Jurkat, Clone E6-1 (cell line): Measurements from ENCODE around the gene MED27.

Source experiments
- DNase-seq: peaks from one replicate; pipeline ENCODE4 v3.0.0-alpha.2; 2011; ENCODE audit warnings: low read depth, low spot score
- H3K4me3 ChIP-seq: 2 replicates; pipeline ENCODE4 v1.5.1; 2011; ENCODE audit warnings: mild to moderate bottlenecking, low read length, control low read depth, moderate library complexity

MED27 gene

DNA sequence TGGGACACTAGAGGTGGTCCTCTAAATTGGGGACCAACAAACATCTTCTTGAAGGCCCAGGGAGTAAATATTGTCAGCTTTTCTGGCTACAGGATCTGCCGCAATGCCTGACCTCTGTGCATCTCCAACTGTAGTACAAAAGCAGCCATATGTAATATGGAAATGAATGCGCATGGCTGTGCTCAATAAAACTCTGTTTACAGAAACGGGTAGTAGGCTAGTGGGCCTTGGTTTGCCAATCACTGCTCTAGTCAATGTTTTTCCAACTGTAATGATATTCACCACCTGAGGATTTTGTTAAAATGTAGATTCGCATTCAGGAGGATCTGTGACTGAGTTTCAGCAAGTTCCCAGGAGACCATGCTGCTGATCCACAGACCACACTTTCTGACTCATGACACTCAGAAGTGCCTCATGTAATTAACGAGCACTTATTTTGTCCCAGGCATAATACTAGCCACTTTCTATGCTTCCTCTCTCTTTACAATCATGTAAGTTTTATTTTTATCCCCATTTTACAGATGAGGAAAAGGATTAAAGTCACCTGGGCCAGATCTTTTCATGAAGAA lies 96.9 kb downstream of the MED27 start:
- DNase-seq: no peak
- no peak overlapping the region for H3K4me3 ChIP-seq

DNA sequence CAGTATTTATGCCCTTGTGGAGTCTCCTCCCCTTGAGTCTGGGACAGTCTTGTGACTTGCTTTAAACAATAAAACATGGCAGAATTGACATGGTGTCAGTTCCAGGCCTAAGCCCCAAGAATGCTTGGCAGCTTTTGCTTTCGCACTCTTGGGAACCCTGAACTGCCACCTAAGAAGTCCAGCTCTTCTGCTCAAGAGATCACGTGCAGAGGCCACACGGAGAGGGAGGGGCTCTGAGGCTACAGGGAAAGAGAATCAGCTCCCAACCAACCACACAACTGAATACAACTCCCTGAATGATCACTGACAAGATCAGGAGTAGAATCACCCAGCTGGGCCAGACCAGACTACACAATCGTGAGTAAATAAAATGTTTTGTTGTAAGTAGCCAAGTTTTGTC lies 97.6 kb downstream of the MED27 start:
- no peak overlapping the region for H3K4me3 ChIP-seq

GRCh38 chr9:131981116-131981776 lies 98.4 kb downstream of the MED27 start:
- H3K4me3 ChIP-seq: no peak overlapping the region
- no peak for DNase-seq

More for the DNA sequence above, 97.6 kb downstream of the MED27 start:
- DNase-seq: no peak

- no peak overlapping the region for H3K4me3 ChIP-seq
- DNase-seq: no peak
Measured at GRCh38 chr9:131980267-131981016, 99.2 kb downstream of the MED27 start.

DNA sequence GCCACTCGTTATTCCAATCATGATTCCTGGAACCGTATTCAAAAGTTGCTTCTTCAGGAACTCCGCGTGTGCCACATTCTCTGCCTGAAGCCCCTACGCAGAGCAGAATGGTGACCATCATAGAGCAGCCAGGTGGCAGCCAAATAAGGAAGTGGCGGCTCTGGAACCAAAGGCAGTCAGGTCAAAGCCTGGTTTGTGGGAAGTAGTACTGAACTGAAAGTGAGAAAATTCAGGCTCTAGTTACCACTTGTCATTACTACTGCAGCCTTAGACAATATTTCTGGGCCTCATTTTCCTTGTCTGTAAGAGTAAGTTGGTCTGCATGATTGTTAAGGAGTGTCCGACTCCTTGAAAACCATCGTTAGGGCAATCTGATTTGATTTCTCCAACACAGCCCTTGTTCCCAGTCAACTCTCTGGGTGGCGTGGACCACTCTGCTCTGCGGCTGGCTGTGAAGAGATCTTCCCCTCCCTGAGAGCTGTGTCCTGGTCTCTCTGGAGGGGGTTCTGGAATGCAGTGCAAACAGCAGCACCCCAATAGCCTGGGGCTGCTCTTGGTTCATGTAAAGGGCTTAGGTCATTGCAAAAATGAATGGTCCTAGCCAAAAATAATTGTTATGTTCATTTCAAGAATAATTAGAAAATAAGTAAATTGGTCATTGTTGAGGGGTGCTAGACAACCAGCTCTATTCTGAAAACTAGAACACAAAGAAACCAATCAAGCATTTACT lies 102.4 kb downstream of the MED27 start:
- DNase-seq: no peak

GRCh38 chr9:131976157-131977108 lies 103.2 kb downstream of the MED27 start:
- DNase-seq: no peak
- H3K4me3 ChIP-seq: no peak overlapping the region

More for the DNA sequence above, 102.4 kb downstream of the MED27 start:
- no peak overlapping the region for H3K4me3 ChIP-seq

DNA sequence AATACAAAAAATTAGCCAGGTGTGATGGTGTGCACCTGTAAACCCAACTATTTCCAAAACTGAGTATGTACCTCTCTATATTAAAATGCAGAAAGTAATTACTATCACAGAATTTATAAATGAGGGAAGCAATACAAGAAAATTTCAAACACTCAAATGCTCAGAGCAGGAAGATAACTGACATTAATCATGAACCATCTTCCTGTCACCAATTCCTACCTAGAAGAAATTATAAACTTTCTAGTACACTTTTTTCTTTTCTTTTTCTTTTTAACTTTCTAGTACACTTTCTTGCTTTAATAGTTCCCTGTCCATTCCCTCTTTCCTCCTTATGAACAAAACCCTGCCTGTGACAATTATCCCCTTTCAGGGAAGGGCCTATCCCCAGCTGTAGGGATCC lies 106.8 kb downstream of the MED27 start:
- DNase-seq: no peak
- H3K4me3 ChIP-seq: no peak overlapping the region

- no peak for DNase-seq
- no peak overlapping the region for H3K4me3 ChIP-seq
Measured at GRCh38 chr9:131971482-131972074, 108.1 kb downstream of the MED27 start.

- no peak overlapping the region for H3K4me3 ChIP-seq
- DNase-seq: no peak
Measured at GRCh38 chr9:131969469-131969989, 110.1 kb downstream of the MED27 start.

GRCh38 chr9:131968632-131969031 lies 111.0 kb downstream of the MED27 start:
- DNase-seq: no peak

DNA sequence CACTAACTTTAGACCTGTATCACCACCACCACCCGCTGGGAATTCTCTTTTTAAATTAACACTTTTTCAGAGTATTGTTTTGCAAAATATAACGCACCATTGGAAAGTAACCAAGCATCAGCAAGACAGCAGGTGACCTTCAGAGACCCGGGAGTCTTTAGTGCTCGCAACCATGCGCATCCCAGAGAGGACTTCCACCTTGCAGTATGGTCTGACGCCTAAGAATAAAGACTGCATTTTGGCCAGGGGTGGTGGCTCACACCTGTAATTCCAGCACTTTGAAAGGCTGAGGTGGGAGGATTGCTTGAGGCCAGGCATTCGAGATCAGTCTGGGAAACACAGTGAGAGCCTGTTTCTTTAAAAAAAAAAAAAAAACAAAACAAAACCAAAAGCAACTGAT lies 113.8 kb downstream of the MED27 start:
- no peak overlapping the region for H3K4me3 ChIP-seq
- DNase-seq: no peak

More at GRCh38 chr9:131968632-131969031, 111.0 kb downstream of the MED27 start:
- H3K4me3 ChIP-seq: no peak overlapping the region

DNA sequence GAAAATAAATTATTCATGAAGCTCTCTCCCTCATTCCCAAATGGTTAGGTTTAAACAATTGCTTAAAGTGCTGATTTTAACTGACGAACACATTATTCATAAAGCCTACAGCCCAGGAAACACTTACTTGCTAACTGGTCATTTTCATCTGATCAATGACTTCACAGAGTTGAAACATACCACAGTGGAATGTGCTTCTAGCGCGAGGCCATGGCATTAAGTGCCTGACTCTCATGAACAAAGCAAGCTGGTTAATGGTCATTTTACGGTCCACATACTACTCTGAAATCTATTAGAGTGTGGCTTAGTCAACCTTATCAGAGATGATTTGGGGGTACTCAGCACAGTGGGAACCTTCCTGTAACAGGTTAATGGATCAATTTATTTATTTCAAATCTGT lies 114.6 kb downstream of the MED27 start:
- no peak overlapping the region for H3K4me3 ChIP-seq
- DNase-seq: no peak

- no peak for DNase-seq
- H3K4me3 ChIP-seq: no peak overlapping the region
Measured at GRCh38 chr9:131963072-131964030, 116.3 kb downstream of the MED27 start.

- DNase-seq: no peak
Measured at GRCh38 chr9:131961496-131961880, 118.2 kb downstream of the MED27 start.

GRCh38 chr9:131960851-131961495 lies 118.7 kb downstream of the MED27 start:
- H3K4me3 ChIP-seq: no peak overlapping the region
- DNase-seq: no peak

More at GRCh38 chr9:131961496-131961880, 118.2 kb downstream of the MED27 start:
- H3K4me3 ChIP-seq: no peak overlapping the region

- no peak overlapping the region for H3K4me3 ChIP-seq
- no peak for DNase-seq
Measured at GRCh38 chr9:131960311-131960710, 119.4 kb downstream of the MED27 start.

DNA sequence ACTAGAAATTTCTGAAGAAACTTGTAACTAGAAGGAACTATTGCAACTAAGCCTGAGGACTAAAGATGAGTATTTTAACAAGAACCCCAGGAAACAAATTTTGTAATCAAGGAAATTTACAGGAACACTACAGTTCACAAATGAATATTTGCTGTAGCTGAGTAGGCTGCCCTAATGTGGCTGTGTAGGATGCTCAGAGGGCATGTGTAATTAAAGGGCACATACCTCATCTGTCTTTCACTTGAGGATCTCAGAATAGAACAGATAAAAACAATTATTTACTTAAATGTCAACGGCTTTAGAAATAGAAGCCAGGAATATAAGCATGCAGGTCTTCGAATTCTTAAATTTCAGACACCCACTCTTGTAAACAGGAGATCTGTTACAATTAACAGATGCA lies 119.8 kb downstream of the MED27 start:
- H3K4me3 ChIP-seq: no peak overlapping the region
- DNase-seq: no peak
